ENCODE results near the gene ADD1.
"Not testable (repeated sequence)": the region's sequence is repeated elsewhere in the genome, so short reads cannot be mapped to it uniquely, and the experiment has no call there.

The ADD1 gene

DNA sequence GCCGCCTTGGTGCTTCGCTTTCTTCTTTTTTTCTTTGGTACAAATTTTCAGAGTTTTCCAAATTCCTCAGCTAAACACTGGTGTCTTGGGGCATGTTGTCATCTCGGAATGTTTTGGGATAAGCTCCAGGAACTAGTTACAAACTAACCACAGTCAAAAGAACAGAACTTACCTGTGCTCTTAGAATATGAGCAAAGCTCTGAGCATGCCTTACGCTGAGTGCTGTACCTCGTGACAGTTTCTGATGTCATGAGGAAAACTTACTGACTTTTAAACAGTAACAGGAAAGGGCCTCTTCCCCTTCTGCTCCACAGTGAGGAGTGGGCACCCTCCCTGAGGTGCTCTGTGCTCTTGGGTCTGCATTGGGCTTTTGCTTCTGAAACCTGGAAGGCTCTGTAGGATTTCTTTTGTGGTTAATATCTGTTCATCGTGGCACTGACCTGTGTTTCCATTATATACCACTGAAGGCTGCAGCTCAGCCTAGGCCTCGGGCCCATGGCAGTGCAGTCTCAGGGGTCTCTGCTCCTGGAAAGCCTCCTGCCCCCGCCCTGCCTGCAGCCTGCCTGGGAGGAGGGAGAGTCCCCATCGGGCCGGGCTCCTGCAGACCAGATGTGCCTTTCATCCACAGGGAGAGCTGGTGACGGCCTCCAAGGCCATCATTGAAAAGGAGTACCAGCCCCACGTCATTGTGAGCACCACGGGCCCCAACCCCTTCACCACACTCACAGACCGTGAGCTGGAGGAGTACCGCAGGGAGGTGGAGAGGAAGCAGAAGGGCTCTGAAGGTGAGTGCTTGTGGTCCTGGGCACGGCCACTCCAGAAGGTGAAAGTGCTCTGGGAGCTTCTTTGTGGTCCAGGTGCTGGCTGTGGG, 70.8 kb downstream of the ADD1 start:
- H3K36me3 ChIP-seq (ENCODE audit: control insufficient read depth in 2 of 2, insufficient read depth in 2 of 2, low read length in 2 of 2): peaks cover 39 to 46% of the 10 kb centered on the region in 2 donors
- no peaks in the 10 kb centered on the region for H3K4me1 ChIP-seq (ENCODE audit: control insufficient read depth, insufficient read depth, low read length)
- no peak overlapping the region for H3K4me3 ChIP-seq (ENCODE audit: low read length in 2 of 2)
- no peak overlapping the region for H3K27ac ChIP-seq (ENCODE audit: low read length)
- H3K9me3 ChIP-seq (ENCODE audit: control insufficient read depth in 2 of 2, low read length in 2 of 2): no peaks in the 10 kb centered on the region
- H3K27me3 ChIP-seq (ENCODE audit: control insufficient read depth in 1 of 2, insufficient read depth in 2 of 2, low read length in 2 of 2): no peaks in the 10 kb centered on the region
- no peak overlapping the region for H3K9ac ChIP-seq (ENCODE audit: low read length in 2 of 2)

DNA sequence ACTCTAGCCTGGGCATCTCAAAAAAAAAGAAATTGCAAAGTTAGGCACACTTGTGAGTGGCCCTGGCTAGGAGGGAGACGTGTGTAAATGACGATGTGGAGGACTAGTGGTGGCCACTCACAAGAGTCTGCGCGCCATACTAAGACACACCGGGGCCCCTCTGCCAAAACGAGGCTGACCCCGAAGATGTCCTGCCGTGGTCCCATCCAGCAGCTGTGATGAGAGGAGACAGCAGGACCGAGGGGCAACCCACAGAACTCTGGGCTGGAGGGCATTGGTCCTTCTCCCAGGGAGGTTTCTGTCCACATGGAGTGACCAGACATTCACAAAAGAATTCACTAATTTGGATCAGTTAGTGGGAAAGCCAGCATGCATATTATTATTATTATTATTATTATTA, 72.1 kb downstream of the ADD1 start:
- H3K36me3 ChIP-seq (ENCODE audit: control insufficient read depth in 2 of 2, insufficient read depth in 2 of 2, low read length in 2 of 2): peaks cover 30 to 34% of the 10 kb centered on the region in 2 donors
- no peaks in the 10 kb centered on the region for H3K9me3 ChIP-seq (ENCODE audit: control insufficient read depth in 2 of 2, low read length in 2 of 2)
- H3K4me3 ChIP-seq (ENCODE audit: low read length in 2 of 2): no peak overlapping the region
- no peak overlapping the region for H3K9ac ChIP-seq (ENCODE audit: low read length in 2 of 2)
- H3K27ac ChIP-seq (ENCODE audit: low read length): no peak overlapping the region
- no peaks in the 10 kb centered on the region for H3K27me3 ChIP-seq (ENCODE audit: control insufficient read depth in 1 of 2, insufficient read depth in 2 of 2, low read length in 2 of 2)
- H3K4me1 ChIP-seq (ENCODE audit: control insufficient read depth, insufficient read depth, low read length): no peaks in the 10 kb centered on the region

DNA sequence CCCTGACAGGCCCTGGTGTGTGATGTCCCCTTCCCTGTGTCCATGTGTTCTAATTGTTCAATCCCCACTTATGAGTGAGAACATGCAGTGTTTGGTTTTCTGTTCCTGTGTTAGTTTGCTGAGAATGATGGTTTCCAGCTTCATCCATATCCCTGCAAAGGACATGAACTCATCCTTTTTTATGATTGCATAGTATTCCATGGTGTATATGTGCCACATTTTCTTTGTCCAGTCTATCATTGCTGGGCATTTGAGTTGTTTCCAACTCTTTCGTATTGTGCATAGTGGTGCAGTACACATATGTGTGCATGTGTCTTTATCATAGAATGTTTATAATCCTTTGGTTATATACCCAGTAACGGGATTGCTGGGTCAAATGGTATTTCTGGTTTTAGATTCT, 73.1 kb downstream of the ADD1 start:
- H3K36me3 ChIP-seq (ENCODE audit: control insufficient read depth in 2 of 2, insufficient read depth in 2 of 2, low read length in 2 of 2): peaks cover 25 to 29% of the 10 kb centered on the region in 2 donors
- H3K9me3 ChIP-seq (ENCODE audit: control insufficient read depth in 2 of 2, low read length in 2 of 2): not testable (repeated sequence)

GRCh38 chr4:2918300-2918699, 74.7 kb downstream of the ADD1 start:
- H3K4me1 ChIP-seq (ENCODE audit: control insufficient read depth, insufficient read depth, low read length); H3K27ac ChIP-seq (ENCODE audit: low read length); H3K27me3 ChIP-seq (ENCODE audit: control insufficient read depth in 1 of 2, insufficient read depth in 2 of 2, low read length in 2 of 2); H3K4me3 ChIP-seq (ENCODE audit: low read length in 2 of 2); H3K9me3 ChIP-seq (ENCODE audit: control insufficient read depth in 2 of 2, low read length in 2 of 2); H3K9ac ChIP-seq (ENCODE audit: low read length in 2 of 2): not testable (repeated sequence)
- peaks cover 20% of the 10 kb centered on the region in 2 donors for H3K36me3 ChIP-seq (ENCODE audit: control insufficient read depth in 2 of 2, insufficient read depth in 2 of 2, low read length in 2 of 2)

More for the DNA sequence above, 73.1 kb downstream of the ADD1 start:
- not testable (repeated sequence) for H3K9ac ChIP-seq (ENCODE audit: low read length in 2 of 2); H3K4me1 ChIP-seq (ENCODE audit: control insufficient read depth, insufficient read depth, low read length); H3K27ac ChIP-seq (ENCODE audit: low read length); H3K4me3 ChIP-seq (ENCODE audit: low read length in 2 of 2); H3K27me3 ChIP-seq (ENCODE audit: control insufficient read depth in 1 of 2, insufficient read depth in 2 of 2, low read length in 2 of 2)

GRCh38 chr4:2918714-2919113, 75.1 kb downstream of the ADD1 start:
- H3K9me3 ChIP-seq (ENCODE audit: control insufficient read depth in 2 of 2, low read length in 2 of 2); H3K9ac ChIP-seq (ENCODE audit: low read length in 2 of 2); H3K4me3 ChIP-seq (ENCODE audit: low read length in 2 of 2); H3K27me3 ChIP-seq (ENCODE audit: control insufficient read depth in 1 of 2, insufficient read depth in 2 of 2, low read length in 2 of 2); H3K4me1 ChIP-seq (ENCODE audit: control insufficient read depth, insufficient read depth, low read length); H3K27ac ChIP-seq (ENCODE audit: low read length): not testable (repeated sequence)
- H3K36me3 ChIP-seq (ENCODE audit: control insufficient read depth in 2 of 2, insufficient read depth in 2 of 2, low read length in 2 of 2): peaks cover 19 to 21% of the 10 kb centered on the region in 2 donors

- not testable (repeated sequence) for H3K27ac ChIP-seq (ENCODE audit: low read length); H3K4me3 ChIP-seq (ENCODE audit: low read length in 2 of 2); H3K9ac ChIP-seq (ENCODE audit: low read length in 2 of 2); H3K9me3 ChIP-seq (ENCODE audit: control insufficient read depth in 2 of 2, low read length in 2 of 2); H3K4me1 ChIP-seq (ENCODE audit: control insufficient read depth, insufficient read depth, low read length); H3K27me3 ChIP-seq (ENCODE audit: control insufficient read depth in 1 of 2, insufficient read depth in 2 of 2, low read length in 2 of 2)
- H3K36me3 ChIP-seq (ENCODE audit: control insufficient read depth in 2 of 2, insufficient read depth in 2 of 2, low read length in 2 of 2): peaks cover 24 to 38% of the 10 kb centered on the region in 2 donors
Measured at GRCh38 chr4:2922453-2923101, 78.9 kb downstream of the ADD1 start.

DNA sequence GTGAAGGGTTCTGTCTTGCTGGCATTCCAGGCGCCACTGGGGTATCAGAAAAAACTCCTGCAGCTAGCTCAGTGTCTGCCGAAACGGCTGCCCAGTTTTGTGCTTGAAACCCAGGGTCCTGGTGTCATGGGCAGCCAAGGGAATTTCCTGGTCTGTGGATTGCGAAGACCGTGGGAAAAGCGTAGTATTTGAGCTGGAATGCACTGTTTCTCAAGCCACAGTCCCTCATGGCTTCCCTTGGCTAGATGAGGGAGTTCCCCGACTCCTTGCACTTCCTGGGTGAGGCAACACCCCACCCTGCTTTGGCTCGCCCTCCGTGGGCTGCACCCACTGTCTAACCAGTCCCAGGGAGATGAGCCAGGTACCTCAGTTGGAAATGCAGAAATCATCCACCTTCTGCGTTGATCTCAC, 79.5 kb downstream of the ADD1 start:
- H3K27me3 ChIP-seq (ENCODE audit: control insufficient read depth in 1 of 2, insufficient read depth in 2 of 2, low read length in 2 of 2): no peaks in the 10 kb centered on the region
- H3K36me3 ChIP-seq (ENCODE audit: control insufficient read depth in 2 of 2, insufficient read depth in 2 of 2, low read length in 2 of 2): peaks cover 29 to 42% of the 10 kb centered on the region in 2 donors
- no peak overlapping the region for H3K27ac ChIP-seq (ENCODE audit: low read length)

GRCh38 chr4:2923668-2924173, 80.1 kb downstream of the ADD1 start:
- peaks cover 29 to 47% of the 10 kb centered on the region in 2 donors for H3K36me3 ChIP-seq (ENCODE audit: control insufficient read depth in 2 of 2, insufficient read depth in 2 of 2, low read length in 2 of 2)
- no peak overlapping the region for H3K9ac ChIP-seq (ENCODE audit: low read length in 2 of 2)
- H3K27me3 ChIP-seq (ENCODE audit: control insufficient read depth in 1 of 2, insufficient read depth in 2 of 2, low read length in 2 of 2): no peaks in the 10 kb centered on the region
- H3K4me1 ChIP-seq (ENCODE audit: control insufficient read depth, insufficient read depth, low read length): no peaks in the 10 kb centered on the region
- H3K27ac ChIP-seq (ENCODE audit: low read length): no peak overlapping the region
- H3K4me3 ChIP-seq (ENCODE audit: low read length in 2 of 2): no peak overlapping the region
- no peaks in the 10 kb centered on the region for H3K9me3 ChIP-seq (ENCODE audit: control insufficient read depth in 2 of 2, low read length in 2 of 2)

More for the DNA sequence above, 79.5 kb downstream of the ADD1 start:
- Histone ChIP-seq H3K9ac (ENCODE audit: low read length in 2 of 2) (no peak overlapping the region), H3K4me1 (ENCODE audit: control insufficient read depth, insufficient read depth, low read length) (no peaks in the 10 kb centered on the region), H3K9me3 (ENCODE audit: control insufficient read depth in 2 of 2, low read length in 2 of 2) (no peaks in the 10 kb centered on the region), H3K4me3 (ENCODE audit: low read length in 2 of 2) (no peak overlapping the region)

- Histone ChIP-seq H3K4me3 (ENCODE audit: low read length in 2 of 2) (no peak overlapping the region), H3K9ac (ENCODE audit: low read length in 2 of 2) (no peak overlapping the region), H3K27ac (ENCODE audit: low read length) (no peak overlapping the region), H3K4me1 (ENCODE audit: control insufficient read depth, insufficient read depth, low read length) (no peaks in the 10 kb centered on the region), H3K27me3 (ENCODE audit: control insufficient read depth in 1 of 2, insufficient read depth in 2 of 2, low read length in 2 of 2) (no peaks in the 10 kb centered on the region), H3K36me3 (ENCODE audit: control insufficient read depth in 2 of 2, insufficient read depth in 2 of 2, low read length in 2 of 2) (peaks cover 29 to 53% of the 10 kb centered on the region in 2 donors), H3K9me3 (ENCODE audit: control insufficient read depth in 2 of 2, low read length in 2 of 2) (no peaks in the 10 kb centered on the region)
Measured at GRCh38 chr4:2924286-2924685, 80.6 kb downstream of the ADD1 start.

- H3K36me3 ChIP-seq (ENCODE audit: control insufficient read depth in 2 of 2, insufficient read depth in 2 of 2, low read length in 2 of 2): peaks cover 32 to 54% of the 10 kb centered on the region in 2 donors
- H3K9ac ChIP-seq (ENCODE audit: low read length in 2 of 2): peak overlapping the region in 1 of 2 donors; percentile 21
- no peaks in the 10 kb centered on the region for H3K4me1 ChIP-seq (ENCODE audit: control insufficient read depth, insufficient read depth, low read length)
- H3K9me3 ChIP-seq (ENCODE audit: control insufficient read depth in 2 of 2, low read length in 2 of 2): no peaks in the 10 kb centered on the region
- no peak overlapping the region for H3K27ac ChIP-seq (ENCODE audit: low read length)
- H3K27me3 ChIP-seq (ENCODE audit: control insufficient read depth in 1 of 2, insufficient read depth in 2 of 2, low read length in 2 of 2): no peaks in the 10 kb centered on the region
- no peak overlapping the region for H3K4me3 ChIP-seq (ENCODE audit: low read length in 2 of 2)
Measured at GRCh38 chr4:2924765-2925301, 81.2 kb downstream of the ADD1 start.

Data from stomach smooth muscle (tissue), 2 donors.